ENCODE results near the gene COL6A3. TPM values are rescaled to one million over a fixed set of nuclear protein-coding genes. Genes with fewer than 3 reads are reported as not detected.

The COL6A3 gene
- total and polyA plus RNA-seq, 9 of the 15 experiments (the other 6 are each of a cell fraction or from before 2014, with no cell fraction given) = 0.07 to 4.1 (median 1.5) TPM

DNA sequence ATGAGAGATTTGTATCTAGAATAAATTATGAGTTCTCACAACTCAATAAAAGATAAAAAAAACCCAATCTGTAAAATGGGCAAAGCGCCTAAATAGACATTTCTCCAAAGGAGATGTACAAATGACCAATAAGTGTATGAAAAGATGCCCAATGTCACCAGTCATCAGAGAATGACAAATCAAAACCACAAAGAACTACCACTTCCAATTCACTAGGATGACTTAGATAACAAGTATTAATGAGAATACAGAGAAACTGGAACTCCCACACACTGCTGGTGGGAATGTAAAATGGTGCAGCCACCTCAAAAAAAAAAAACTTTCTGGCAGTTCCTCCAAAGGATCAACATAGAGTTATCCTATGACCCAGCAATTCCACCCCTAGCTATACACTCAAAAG lies 17.4 kb upstream of the COL6A3 start:
- DNase-seq (ENCODE audit: extremely low read depth in 1 of 4, low spot score in 3 of 4) = no peak
- Histone ChIP-seq H3K9me1 (ENCODE audit: control insufficient read depth, insufficient read depth, low read length) (no peaks in the 10 kb centered on the region), H3K27ac (ENCODE audit: extremely low read depth, low read depth, low read length) (no peak overlapping the region), H3K36me3 (ENCODE audit: control insufficient read depth, insufficient read depth, low read length) (no peaks in the 10 kb centered on the region), H3K4me3 (no peak overlapping the region), H2AFZ (ENCODE audit: low read depth, low read length) (no peak overlapping the region), H3K27me3 (ENCODE audit: control insufficient read depth in 2 of 2, insufficient read depth in 2 of 2, low read length in 2 of 2) (peaks cover 0 to 32% of the 10 kb centered on the region in 2 experiments; a peak in 2 of 5 replicates), H3K4me2 (ENCODE audit: insufficient read depth, low read length) (no peak overlapping the region), H3K9me3 (replicated peaks; ENCODE audit: control insufficient read depth, insufficient read depth, low read depth, low read length) (no peaks in the 10 kb centered on the region), H3K4me1 (replicated peaks in 1 of 2; ENCODE audit: control insufficient read depth in 2 of 2, insufficient read depth in 2 of 2, low read length in 2 of 2) (peaks cover 0 to 3% of the 10 kb centered on the region in 2 experiments; a peak in 2 of 5 replicates), H3K9ac (ENCODE audit: insufficient read depth in 1 of 2, low read depth in 2 of 2, low read length in 2 of 2) (no peak overlapping the region), H3K79me2 (ENCODE audit: control insufficient read depth, insufficient read depth, low read length) (no peaks in the 10 kb centered on the region), H4K20me1 (replicated peaks; ENCODE audit: control insufficient read depth, insufficient read depth, low read length) (no peaks in the 10 kb centered on the region)
- CTCF ChIA-PET (ENCODE audit: low intra/inter-chr PET ratio) = no interaction called here
- intact Hi-C loops (cut with micrococcal nuclease) = no loop called here
- FAIRE-seq = no peak
- in situ Hi-C loops (cut with MboI) = no loop called here
- no TSS peak for BruUV-seq (replicated peaks)
- TF ChIP-seq ZNF133 (CRISPR knock-in tag; IDR thresholded peaks at IDR 0.05) = no peak
- TF ChIP-seq, protein P1, sequence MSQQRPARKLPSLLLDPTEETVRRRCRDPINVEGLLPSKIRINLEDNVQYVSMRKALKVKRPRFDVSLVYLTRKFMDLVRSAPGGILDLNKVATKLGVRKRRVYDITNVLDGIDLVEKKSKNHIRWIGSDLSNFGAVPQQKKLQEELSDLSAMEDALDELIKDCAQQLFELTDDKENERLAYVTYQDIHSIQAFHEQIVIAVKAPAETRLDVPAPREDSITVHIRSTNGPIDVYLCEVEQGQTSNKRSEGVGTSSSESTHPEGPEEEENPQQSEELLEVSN (IDR thresholded peaks at IDR 0.05; ENCODE audit: borderline replicate concordance in 1 of 2, extremely low read depth in 1 of 2, insufficient read depth in 1 of 2, insufficient read length in 1 of 2, low read depth in 1 of 2, low read length in 1 of 2, poor library complexity in 1 of 2, severe bottlenecking in 1 of 2) = no peak
- no peak for TF ChIP-seq ZNF165 (CRISPR knock-in tag; IDR thresholded peaks at IDR 0.05; ENCODE audit: borderline replicate concordance)
- no peak for TF ChIP-seq ESRRB (CRISPR knock-in tag; IDR thresholded peaks at IDR 0.05; ENCODE audit: borderline replicate concordance)
- TF ChIP-seq KLF6 (CRISPR knock-in tag; IDR thresholded peaks at IDR 0.05; ENCODE audit: borderline replicate concordance) = no peak
- 0% methylated on average over 1 of the region's 1 CpG for WGBS (ENCODE audit: insufficient coverage, low coverage, missing lambda C conversion rate)
- no peak for ATAC-seq
- POLR2A ChIA-PET = no interaction called here

Data from K562 (cell line).